ENCODE results near the gene FNDC5. TPM values are rescaled to one million over a fixed set of nuclear protein-coding genes. Genes with fewer than 3 reads are reported as not detected.

FNDC5 gene
- total RNA-seq, 1 donor from 2014 or later: 743 TPM

GRCh38 chr1:32858791-32859190 lies 11.9 kb downstream of the FNDC5 start:
- peaks cover 13% of the 10 kb centered on the region for H3K36me3 Mint-ChIP-seq (ENCODE audit: unreplicated experiment)
- peak overlapping the region; percentile 25 for H3K27ac Mint-ChIP-seq (ENCODE audit: unreplicated experiment)

GRCh38 chr1:32858136-32858535 lies 12.6 kb downstream of the FNDC5 start:
- TF ChIP-seq, protein P1, sequence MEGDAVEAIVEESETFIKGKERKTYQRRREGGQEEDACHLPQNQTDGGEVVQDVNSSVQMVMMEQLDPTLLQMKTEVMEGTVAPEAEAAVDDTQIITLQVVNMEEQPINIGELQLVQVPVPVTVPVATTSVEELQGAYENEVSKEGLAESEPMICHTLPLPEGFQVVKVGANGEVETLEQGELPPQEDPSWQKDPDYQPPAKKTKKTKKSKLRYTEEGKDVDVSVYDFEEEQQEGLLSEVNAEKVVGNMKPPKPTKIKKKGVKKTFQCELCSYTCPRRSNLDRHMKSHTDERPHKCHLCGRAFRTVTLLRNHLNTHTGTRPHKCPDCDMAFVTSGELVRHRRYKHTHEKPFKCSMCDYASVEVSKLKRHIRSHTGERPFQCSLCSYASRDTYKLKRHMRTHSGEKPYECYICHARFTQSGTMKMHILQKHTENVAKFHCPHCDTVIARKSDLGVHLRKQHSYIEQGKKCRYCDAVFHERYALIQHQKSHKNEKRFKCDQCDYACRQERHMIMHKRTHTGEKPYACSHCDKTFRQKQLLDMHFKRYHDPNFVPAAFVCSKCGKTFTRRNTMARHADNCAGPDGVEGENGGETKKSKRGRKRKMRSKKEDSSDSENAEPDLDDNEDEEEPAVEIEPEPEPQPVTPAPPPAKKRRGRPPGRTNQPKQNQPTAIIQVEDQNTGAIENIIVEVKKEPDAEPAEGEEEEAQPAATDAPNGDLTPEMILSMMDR (IDR thresholded peaks at IDR 0.05; ENCODE audit: partially characterized antibody, unreplicated experiment): no peak
- peaks cover 6% of the 10 kb centered on the region for H3K27me3 Mint-ChIP-seq (ENCODE audit: unreplicated experiment)
- no peak overlapping the region for H3K4me3 Mint-ChIP-seq (ENCODE audit: unreplicated experiment)
- H3K9me3 Mint-ChIP-seq (ENCODE audit: unreplicated experiment): peaks cover 2% of the 10 kb centered on the region
- H3K36me3 Mint-ChIP-seq (ENCODE audit: unreplicated experiment): peaks cover 13% of the 10 kb centered on the region
- peaks cover 10% of the 10 kb centered on the region for H3K4me1 Mint-ChIP-seq (ENCODE audit: low read depth, unreplicated experiment)
- DNase-seq: no peak
- H3K27ac Mint-ChIP-seq (ENCODE audit: unreplicated experiment): no peak overlapping the region

More at GRCh38 chr1:32858791-32859190, 11.9 kb downstream of the FNDC5 start:
- Mint-ChIP-seq H3K9me3 (ENCODE audit: unreplicated experiment) (peaks cover 2% of the 10 kb centered on the region), H3K4me3 (ENCODE audit: unreplicated experiment) (no peak overlapping the region), H3K4me1 (ENCODE audit: low read depth, unreplicated experiment) (peaks cover 11% of the 10 kb centered on the region), H3K27me3 (ENCODE audit: unreplicated experiment) (peaks cover 6% of the 10 kb centered on the region)
- TF ChIP-seq, protein P1 (IDR thresholded peaks at IDR 0.05; ENCODE audit: partially characterized antibody, unreplicated experiment): no peak
- no peak for DNase-seq

GRCh38 chr1:32855861-32856617 lies 14.7 kb downstream of the FNDC5 start:
- Mint-ChIP-seq H3K36me3 (ENCODE audit: unreplicated experiment) (no peaks in the 10 kb centered on the region), H3K27me3 (ENCODE audit: unreplicated experiment) (no peaks in the 10 kb centered on the region), H3K4me1 (ENCODE audit: low read depth, unreplicated experiment) (peaks cover 6% of the 10 kb centered on the region), H3K9me3 (ENCODE audit: unreplicated experiment) (no peaks in the 10 kb centered on the region), H3K4me3 (ENCODE audit: unreplicated experiment) (no peak overlapping the region), H3K27ac (ENCODE audit: unreplicated experiment) (no peak overlapping the region)
- no peak for DNase-seq
- TF ChIP-seq, protein P1 (IDR thresholded peaks at IDR 0.05; ENCODE audit: partially characterized antibody, unreplicated experiment): no peak

DNA sequence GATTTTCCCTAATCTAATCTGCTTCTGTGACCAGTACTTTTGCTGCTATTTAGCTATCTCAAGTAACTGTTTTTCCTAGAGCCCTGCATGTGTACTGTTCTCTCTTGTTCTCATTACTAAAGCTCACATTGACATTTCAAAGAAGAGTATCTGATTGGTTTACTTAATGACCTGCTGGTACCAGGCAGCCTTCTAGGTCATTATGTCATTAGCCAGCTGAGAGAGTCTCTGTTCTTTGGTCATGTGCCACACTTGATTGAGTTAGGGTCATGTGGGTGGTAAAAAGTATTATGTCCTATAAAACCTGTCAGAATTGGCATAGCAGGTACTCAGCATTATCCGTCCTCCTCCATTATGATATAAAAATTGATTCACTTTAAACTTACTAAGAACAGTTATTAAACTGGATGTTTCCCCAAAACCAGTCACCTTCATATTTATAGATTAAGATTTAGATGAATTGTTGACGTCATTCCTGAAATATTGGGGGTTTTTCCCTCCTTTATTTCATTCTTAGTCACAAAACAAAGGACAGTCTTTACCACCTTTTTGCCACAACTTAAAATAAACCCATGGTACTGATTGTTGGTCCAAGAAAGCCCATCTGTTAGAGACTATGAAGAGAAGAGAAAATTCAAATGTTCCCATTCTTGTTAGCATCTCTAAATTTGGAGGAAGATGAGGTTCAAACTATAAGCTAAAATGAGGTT lies 22.2 kb downstream of the FNDC5 start:
- TF ChIP-seq, protein P1 (IDR thresholded peaks at IDR 0.05; ENCODE audit: partially characterized antibody, unreplicated experiment): no peak
- no peak for DNase-seq
- no peaks in the 10 kb centered on the region for H3K27me3 Mint-ChIP-seq (ENCODE audit: unreplicated experiment)
- H3K9me3 Mint-ChIP-seq (ENCODE audit: unreplicated experiment): no peaks in the 10 kb centered on the region
- H3K36me3 Mint-ChIP-seq (ENCODE audit: unreplicated experiment): no peaks in the 10 kb centered on the region
- peak overlapping the region; percentile 83 for H3K27ac Mint-ChIP-seq (ENCODE audit: unreplicated experiment)
- H3K4me3 Mint-ChIP-seq (ENCODE audit: unreplicated experiment): no peak overlapping the region
- H3K4me1 Mint-ChIP-seq (ENCODE audit: low read depth, unreplicated experiment): no peaks in the 10 kb centered on the region

- Mint-ChIP-seq H3K4me3 (ENCODE audit: unreplicated experiment) (no peak overlapping the region), H3K27me3 (ENCODE audit: unreplicated experiment) (no peaks in the 10 kb centered on the region), H3K9me3 (ENCODE audit: unreplicated experiment) (peaks cover 1% of the 10 kb centered on the region), H3K36me3 (ENCODE audit: unreplicated experiment) (no peaks in the 10 kb centered on the region), H3K27ac (ENCODE audit: unreplicated experiment) (no peak overlapping the region), H3K4me1 (ENCODE audit: low read depth, unreplicated experiment) (peaks cover 5% of the 10 kb centered on the region)
- TF ChIP-seq, protein P1 (IDR thresholded peaks at IDR 0.05; ENCODE audit: partially characterized antibody, unreplicated experiment): no peak
- no peak for DNase-seq
These were observed 38.8 kb downstream of the FNDC5 start for GRCh38 chr1:32831878-32832277.

All from glutamatergic neuron (in vitro differentiated cells).